ENCODE data around the gene IFITM2. TPM values are rescaled to one million over a fixed set of nuclear protein-coding genes. Genes with fewer than 3 reads are reported as not detected.

IFITM2 gene
- total and polyA plus RNA-seq, 2 of the 13 experiments (the other 11 are each of a cell fraction or from before 2014, with no cell fraction given) = 13.8 to 267 TPM

- TF ChIP-seq GLMP (CRISPR knock-in tag; IDR thresholded peaks at IDR 0.05; ENCODE audit: borderline replicate concordance) = no peak
- TF ChIP-seq ZNF331 (CRISPR knock-in tag; IDR thresholded peaks at IDR 0.05) = no peak; the same call in none of the 2 replicates
- peak; percentile 50; the same call in 1 of the 2 replicates for TF ChIP-seq CREB1 (IDR thresholded peaks at IDR 0.05)
- TF ChIP-seq CREB1 (CRISPR knock-in tag; IDR thresholded peaks at IDR 0.05) = peak; percentile 76; the same call in 1 of the 2 replicates
- peak; percentile 76; the same call in 1 of the 2 replicates for TF ChIP-seq ZSCAN29 (CRISPR knock-in tag; conservative IDR thresholded peaks at IDR 0.05)
- peak; percentile 78 for TF ChIP-seq DMAP1 (CRISPR knock-in tag; IDR thresholded peaks at IDR 0.05)
- TF ChIP-seq GMEB2 (CRISPR knock-in tag; IDR thresholded peaks at IDR 0.05; ENCODE audit: low read depth) = 0 out of 2 replicates have a peak, but pooled peaks have one; percentile 42
- 0 out of 2 replicates have a peak, but pooled peaks have one; percentile 38 for TF ChIP-seq ZBTB42 (CRISPR knock-in tag; IDR thresholded peaks at IDR 0.05)
- no peak for TF ChIP-seq CEBPG (CRISPR knock-in tag; IDR thresholded peaks at IDR 0.05)
- TF ChIP-seq NR2F2 (IDR thresholded peaks at IDR 0.05; ENCODE audit: borderline replicate concordance, low read depth) = 0 out of 2 replicates have a peak, but pooled peaks have one; percentile 47
- TF ChIP-seq NFKBIZ (CRISPR knock-in tag; IDR thresholded peaks at IDR 0.05) = peak; percentile 46; the same call in 1 of the 2 replicates
- peak; percentile 38; the same call in 1 of the 2 replicates for TF ChIP-seq MYPOP (CRISPR knock-in tag; IDR thresholded peaks at IDR 0.05)
- peak; percentile 70; the same call in 1 of the 2 replicates for TF ChIP-seq HIVEP1 (CRISPR knock-in tag; IDR thresholded peaks at IDR 0.05)
- peak; percentile 45; the same call in 1 of the 2 replicates for TF ChIP-seq GTF3A (CRISPR knock-in tag; conservative IDR thresholded peaks at IDR 0.05)
- peak; percentile 84 for TF ChIP-seq ZNF670 (CRISPR knock-in tag; IDR thresholded peaks at IDR 0.05; ENCODE audit: borderline replicate concordance)
- 0 out of 2 replicates have a peak, but pooled peaks have one; percentile 32 for TF ChIP-seq ZNF329 (CRISPR knock-in tag; IDR thresholded peaks at IDR 0.05; ENCODE audit: low read depth)
- no peak for TF ChIP-seq ZFP62 (CRISPR knock-in tag; IDR thresholded peaks at IDR 0.05)
- TF ChIP-seq ZNF710 (CRISPR knock-in tag; IDR thresholded peaks at IDR 0.05; ENCODE audit: borderline replicate concordance) = peak; percentile 47; the same call in 1 of the 2 replicates
- TF ChIP-seq GPN1 (CRISPR knock-in tag; IDR thresholded peaks at IDR 0.05; ENCODE audit: borderline replicate concordance) = no peak
- peak; percentile 84 for TF ChIP-seq HINFP (CRISPR knock-in tag; IDR thresholded peaks at IDR 0.05; ENCODE audit: low read depth)
- TF ChIP-seq SMAD3 (CRISPR knock-in tag; IDR thresholded peaks at IDR 0.05) = peak; percentile 80
- no peak for TF ChIP-seq ZNF546 (CRISPR knock-in tag; conservative IDR thresholded peaks at IDR 0.05)
- no peak for TF ChIP-seq JUNB (CRISPR knock-in tag; IDR thresholded peaks at IDR 0.05; ENCODE audit: borderline replicate concordance)
Observed at GRCh38 chr11:355581-356458, 48.2 kb downstream of the IFITM2 start (continued).

Measured in HepG2 (cell line).